H4 (cell line): ENCODE measurements around the gene GRID1. TPM values are rescaled to one million over a fixed set of nuclear protein-coding genes. Genes with fewer than 3 reads are reported as not detected.
"Not testable (repeated sequence)": the region's sequence is repeated elsewhere in the genome, so short reads cannot be mapped to it uniquely, and the experiment has no call there.

Experiments used
- DNase-seq: peaks from one replicate; pipeline ENCODE4 v3.0.0-alpha.2; 2015; ENCODE audit warnings: low spot score
- total RNA-seq: library from RNA; depleted of rRNA; stranded (reverse); fragments of >200 nt; shearing (Covaris generic); gene quantifications from 2 replicates; pipeline ENCODE4 v1.2.3, GENCODE V29; 2014

The GRID1 gene
- total RNA-seq, 1 experiment from 2014 or later = 2.4 TPM

GRCh38 chr10:85734791-85735190, 631.8 kb downstream of the GRID1 start:
- DNase-seq = no peak

- DNase-seq = no peak
Measured at GRCh38 chr10:85724215-85724614, 642.4 kb downstream of the GRID1 start.

DNA sequence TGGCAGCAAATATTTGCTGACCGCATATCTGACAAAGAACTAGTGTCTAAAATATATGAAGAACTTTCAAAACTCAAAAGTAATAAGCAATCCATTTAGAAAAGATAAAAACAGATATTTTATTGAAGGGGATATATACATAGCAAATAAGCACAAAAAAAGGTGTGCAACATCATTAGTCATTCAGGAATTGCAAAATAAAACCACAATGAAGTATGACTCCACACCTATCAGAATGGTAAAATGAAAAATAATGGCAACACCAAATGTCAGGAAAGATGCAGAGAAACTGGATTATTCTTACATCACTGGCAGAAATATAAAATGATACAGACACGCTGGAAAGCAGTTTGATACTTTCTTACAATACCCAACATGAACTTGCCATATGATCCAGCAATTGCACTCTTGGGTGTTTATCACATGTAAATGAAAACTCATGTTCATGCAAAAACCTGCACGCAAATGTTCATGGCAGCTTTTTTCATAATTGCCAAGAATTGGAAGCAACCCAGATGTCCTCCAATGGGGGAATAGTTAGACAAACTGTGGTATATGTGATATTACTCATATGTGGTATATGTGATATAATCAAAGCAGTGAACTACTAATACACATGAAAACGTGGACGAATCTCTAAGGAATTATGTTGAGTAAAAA, 645.5 kb downstream of the GRID1 start:
- no peak for DNase-seq

- DNase-seq = no peak
Measured at GRCh38 chr10:85719408-85719807, 647.2 kb downstream of the GRID1 start.

- DNase-seq = no peak
Measured at GRCh38 chr10:85713885-85714284, 652.7 kb downstream of the GRID1 start.

- DNase-seq = no peak
Measured at GRCh38 chr10:85702768-85703167, 663.8 kb downstream of the GRID1 start.

GRCh38 chr10:85699066-85699465, 667.5 kb downstream of the GRID1 start:
- not testable (repeated sequence) for DNase-seq

DNA sequence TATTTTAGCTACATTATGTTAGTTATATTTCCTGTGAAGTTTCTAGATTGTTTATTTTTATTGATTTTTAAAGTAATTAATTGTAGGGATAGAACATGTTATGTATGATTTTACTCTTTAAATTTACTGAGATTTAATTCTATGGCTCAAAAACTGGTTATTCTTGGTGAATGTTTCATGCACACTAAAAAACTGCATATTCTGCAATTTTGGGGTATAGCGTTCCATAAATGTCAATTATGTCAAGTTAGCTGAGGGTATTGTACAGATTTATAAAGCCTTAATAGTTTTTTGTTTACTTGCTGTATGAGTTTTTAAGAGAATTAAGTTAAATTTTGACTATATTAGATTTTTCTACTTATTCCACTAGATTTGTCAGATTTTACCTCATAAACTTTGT, 669.7 kb downstream of the GRID1 start:
- DNase-seq = no peak

GRCh38 chr10:85682621-85683020, 684.0 kb downstream of the GRID1 start:
- no peak for DNase-seq

DNA sequence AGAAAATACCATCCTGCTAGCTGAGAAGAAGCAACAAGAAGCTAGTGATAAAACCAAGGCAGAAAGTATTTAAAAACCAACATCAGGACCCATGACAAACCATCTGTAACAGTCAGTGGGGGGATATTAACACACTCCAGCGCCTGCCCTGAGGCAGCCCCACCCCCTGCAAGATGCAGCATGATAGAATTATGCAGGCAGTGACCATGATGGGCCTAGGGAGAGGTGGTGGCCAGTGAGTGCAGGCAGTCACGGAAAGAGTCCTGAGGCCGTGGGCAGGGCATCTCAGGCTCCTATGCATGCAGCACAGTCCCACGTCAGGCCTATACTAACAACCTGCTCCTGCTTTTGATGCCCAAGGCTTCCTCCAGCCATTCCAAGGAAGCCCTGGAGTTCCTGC, 686.9 kb downstream of the GRID1 start:
- DNase-seq = no peak

GRCh38 chr10:85679061-85679460, 687.5 kb downstream of the GRID1 start:
- no peak for DNase-seq

- no peak for DNase-seq
Measured at GRCh38 chr10:85674851-85675250, 691.7 kb downstream of the GRID1 start.

DNA sequence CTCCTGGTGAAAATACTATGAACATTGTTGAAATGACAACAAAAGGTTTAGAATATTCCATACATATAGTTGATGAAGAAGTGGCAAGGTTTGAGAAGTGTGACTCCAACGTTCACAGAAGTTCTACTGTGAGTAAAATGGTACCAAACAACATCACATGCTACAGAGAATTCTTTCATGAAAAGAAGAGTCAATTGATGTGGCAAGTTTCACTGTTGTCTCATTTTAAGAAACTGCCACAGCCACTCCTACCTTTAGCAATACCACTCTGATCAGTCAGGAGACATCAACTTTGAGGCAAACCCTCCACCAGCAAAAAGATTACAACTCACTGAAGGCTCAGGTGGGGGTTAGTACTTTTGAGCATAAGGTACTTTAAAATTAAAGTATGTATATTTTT, 693.3 kb downstream of the GRID1 start:
- no peak for DNase-seq

GRCh38 chr10:85671530-85671929, 695.1 kb downstream of the GRID1 start:
- no peak for DNase-seq

DNA sequence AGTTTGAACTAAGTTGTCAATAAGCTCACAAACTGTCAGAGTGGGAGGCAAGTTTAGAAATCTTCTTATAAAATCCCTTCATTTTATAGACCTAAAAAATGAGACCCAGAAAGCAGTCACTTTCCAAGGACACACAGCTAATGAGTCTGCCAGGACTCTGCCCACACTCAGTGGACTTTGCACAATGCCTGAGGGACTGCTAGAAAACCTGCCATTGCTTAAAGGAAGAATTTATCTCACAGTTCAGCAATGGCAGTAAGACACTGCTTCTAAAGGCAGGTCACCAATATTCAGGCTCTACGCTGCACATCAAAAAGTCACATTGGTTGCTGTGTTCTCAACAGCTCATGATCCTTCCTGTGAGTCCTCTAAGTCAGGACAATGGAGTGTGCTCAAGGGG, 698.1 kb downstream of the GRID1 start:
- no peak for DNase-seq

DNA sequence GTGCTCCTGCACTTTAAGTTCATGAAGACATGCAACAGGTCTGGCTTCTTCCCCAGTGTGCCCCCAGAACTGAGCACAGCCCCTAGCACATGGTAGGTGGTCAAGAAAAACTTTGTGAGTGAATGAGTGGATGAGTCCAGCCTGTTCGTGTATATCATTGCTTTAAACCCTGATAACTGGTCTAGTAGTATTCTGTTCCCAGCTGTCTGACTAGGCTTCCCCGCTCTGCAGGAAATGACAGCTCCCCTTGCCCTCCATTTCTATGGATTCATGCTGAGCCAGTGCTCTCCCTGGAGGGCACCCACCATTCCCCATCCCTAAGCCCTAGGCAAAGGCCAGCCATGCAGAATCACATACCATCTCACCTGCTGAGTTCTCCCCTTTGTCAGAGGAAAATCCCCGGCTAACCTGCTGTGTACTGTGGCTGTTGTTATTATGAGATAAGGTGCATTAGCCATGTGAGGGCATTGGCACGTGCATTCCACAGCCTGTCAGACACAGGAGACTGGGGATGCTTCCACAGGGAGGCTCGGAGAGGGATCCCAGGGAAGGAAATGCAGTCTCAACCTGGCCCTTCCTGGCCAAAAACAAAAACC, 698.9 kb downstream of the GRID1 start:
- no peak for DNase-seq

- no peak for DNase-seq
Measured at GRCh38 chr10:85666987-85667386, 699.6 kb downstream of the GRID1 start.

- no peak for DNase-seq
Measured at GRCh38 chr10:85666102-85666501, 700.5 kb downstream of the GRID1 start.

- no peak for DNase-seq
Measured at GRCh38 chr10:85665681-85666080, 700.9 kb downstream of the GRID1 start.

- DNase-seq = no peak
Measured at GRCh38 chr10:85665078-85665477, 701.5 kb downstream of the GRID1 start.

DNA sequence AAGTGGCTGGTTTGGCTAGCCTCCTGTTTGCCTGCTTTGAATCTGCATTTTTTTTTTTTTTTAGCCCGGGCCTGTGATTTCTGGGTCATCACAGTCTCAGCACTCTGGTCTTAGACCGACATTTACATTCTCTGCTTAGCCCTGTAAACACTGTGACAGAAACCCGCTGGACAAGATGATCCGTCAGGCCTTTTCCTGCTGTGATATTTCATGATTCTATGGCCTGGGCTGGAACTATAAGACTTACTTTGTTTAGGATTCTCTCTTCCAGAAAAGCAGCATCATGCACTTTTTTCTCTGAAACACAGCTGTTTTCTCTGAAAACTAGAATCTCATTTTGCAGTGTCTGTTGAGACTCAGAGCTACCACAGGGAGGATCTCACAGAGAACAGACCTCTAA, 705.5 kb downstream of the GRID1 start:
- DNase-seq = no peak

DNA sequence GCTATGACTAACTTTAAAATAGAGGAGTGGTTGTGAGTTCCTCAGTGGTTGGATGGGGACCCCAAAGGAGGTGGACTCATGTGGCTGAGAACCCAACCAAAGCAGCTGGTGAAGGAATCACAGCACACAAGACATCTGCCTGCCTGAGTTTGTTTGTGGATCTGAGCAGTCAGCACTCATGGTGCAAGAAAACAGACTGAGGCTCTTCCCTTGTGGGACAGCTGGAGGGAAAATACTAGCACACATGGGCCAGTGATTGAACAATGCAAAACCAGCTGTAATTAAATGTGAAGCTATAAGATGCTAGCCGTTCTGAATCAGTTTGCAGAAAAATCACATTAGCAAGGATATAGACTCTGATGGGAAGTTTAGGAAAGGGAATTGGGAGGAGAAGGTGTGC, 707.3 kb downstream of the GRID1 start:
- DNase-seq = no peak

DNA sequence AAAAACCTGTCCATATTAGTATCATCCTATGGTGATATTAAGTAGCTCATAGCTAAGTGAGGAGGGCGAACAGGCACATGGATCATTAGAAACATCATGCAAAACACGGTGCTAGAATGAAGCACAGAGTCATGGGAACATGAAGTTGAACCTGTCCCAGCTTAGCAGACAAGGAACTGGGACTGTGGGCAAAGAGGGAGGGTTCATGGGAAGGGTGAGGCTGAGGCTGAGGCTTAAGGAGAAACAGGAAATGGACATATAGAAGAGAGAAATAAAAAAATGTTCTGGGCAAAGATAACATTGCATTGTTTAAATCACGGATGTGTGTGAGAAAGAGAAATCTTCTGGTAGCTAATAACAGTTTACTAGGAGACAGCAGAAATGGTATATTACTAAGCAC, 708.1 kb downstream of the GRID1 start:
- DNase-seq = no peak
